Measurements from ENCODE around the gene MAP3K4.

The MAP3K4 gene

DNA sequence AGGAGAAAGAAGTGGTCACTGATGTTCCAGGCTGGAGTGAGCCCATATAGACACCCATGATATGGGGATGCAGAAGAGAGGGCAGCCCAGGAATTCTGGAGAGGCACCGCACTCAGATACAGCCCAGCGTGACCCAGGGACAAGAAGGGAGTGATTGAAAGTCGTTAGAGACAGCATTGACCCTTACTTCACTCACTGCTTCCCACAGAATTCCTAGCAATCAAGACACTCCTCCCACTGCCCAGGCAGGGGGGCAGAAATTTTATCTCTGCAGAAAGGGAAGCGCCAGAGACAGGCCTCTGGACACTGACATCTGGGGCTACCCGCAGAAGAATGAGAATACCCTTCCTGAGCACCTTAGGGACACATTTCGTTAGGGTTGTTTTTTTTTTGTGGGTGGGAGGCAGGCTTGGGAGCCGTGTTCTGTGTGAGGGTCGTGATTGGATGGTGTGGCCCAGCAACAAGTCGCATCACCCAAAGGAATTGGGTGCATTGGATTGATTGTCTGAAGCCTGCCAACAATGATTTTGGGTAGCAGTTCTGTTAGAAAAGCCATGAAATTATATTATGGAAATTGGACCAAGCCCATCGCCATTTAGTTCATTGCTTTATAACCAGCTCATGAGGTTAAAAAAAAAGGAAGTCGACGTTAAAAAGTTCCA lies 45.9 kb upstream of the MAP3K4 start:
- Histone ChIP-seq H3K79me2 (ENCODE audit: insufficient read depth, low read length) (no peaks in the 10 kb centered on the region), H3K27me3 (ENCODE audit: insufficient read depth, low read length, poor library complexity, severe bottlenecking) (no peaks in the 10 kb centered on the region), H4K20me1 (ENCODE audit: insufficient read depth, low read length, poor library complexity, severe bottlenecking) (no peaks in the 10 kb centered on the region), H3K9ac (ENCODE audit: low read depth, low read length, poor library complexity, severe bottlenecking) (no peak overlapping the region), H3K9me3 (ENCODE audit: insufficient read depth, low read depth, low read length) (peaks cover 4% of the 10 kb centered on the region; the same call in 1 of the 2 replicates), H3F3A (ENCODE audit: low read depth) (no peaks in the 10 kb centered on the region), H3K4me3 (ENCODE audit: low read length, poor library complexity, severe bottlenecking) (no peak overlapping the region), H3K4me2 (ENCODE audit: low read depth, low read length, poor library complexity, severe bottlenecking) (no peak overlapping the region), H3K4me1 (ENCODE audit: insufficient read depth, low read length, poor library complexity, severe bottlenecking) (no peaks in the 10 kb centered on the region), H3K36me3 (ENCODE audit: insufficient read depth, low read length) (no peaks in the 10 kb centered on the region), H2AFZ (ENCODE audit: low read length) (no peak overlapping the region), H3K9me2 (replicated peaks; ENCODE audit: low read depth, low read length) (no peaks in the 10 kb centered on the region)
- TF ChIP-seq EZH2phosphoT487 (IDR thresholded peaks at IDR 0.05; ENCODE audit: borderline replicate concordance), result no peak
- TF ChIP-seq, protein P1, sequence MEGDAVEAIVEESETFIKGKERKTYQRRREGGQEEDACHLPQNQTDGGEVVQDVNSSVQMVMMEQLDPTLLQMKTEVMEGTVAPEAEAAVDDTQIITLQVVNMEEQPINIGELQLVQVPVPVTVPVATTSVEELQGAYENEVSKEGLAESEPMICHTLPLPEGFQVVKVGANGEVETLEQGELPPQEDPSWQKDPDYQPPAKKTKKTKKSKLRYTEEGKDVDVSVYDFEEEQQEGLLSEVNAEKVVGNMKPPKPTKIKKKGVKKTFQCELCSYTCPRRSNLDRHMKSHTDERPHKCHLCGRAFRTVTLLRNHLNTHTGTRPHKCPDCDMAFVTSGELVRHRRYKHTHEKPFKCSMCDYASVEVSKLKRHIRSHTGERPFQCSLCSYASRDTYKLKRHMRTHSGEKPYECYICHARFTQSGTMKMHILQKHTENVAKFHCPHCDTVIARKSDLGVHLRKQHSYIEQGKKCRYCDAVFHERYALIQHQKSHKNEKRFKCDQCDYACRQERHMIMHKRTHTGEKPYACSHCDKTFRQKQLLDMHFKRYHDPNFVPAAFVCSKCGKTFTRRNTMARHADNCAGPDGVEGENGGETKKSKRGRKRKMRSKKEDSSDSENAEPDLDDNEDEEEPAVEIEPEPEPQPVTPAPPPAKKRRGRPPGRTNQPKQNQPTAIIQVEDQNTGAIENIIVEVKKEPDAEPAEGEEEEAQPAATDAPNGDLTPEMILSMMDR (conservative IDR thresholded peaks at IDR 0.05; ENCODE audit: low read length), result no peak

DNA sequence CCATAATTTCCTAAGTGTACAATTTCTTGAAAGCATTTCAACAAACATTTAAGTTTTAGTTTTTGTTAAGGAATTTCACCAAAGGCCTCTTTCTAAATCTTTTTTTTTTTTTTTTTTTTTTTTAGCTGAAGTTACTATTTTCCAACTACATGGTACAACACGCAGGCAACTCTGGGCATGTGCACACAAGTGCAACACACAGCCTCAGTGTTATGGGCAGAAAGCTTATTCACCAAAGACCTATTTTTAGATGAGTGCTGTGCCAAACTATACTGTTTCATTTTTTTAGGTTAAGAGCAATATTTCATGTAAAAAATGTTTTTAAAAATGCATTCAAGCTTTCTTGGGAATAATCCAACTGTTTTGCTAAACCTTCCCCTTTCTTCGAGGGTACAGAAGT lies 42.0 kb upstream of the MAP3K4 start:
- no peak overlapping the region for H3K9ac ChIP-seq (ENCODE audit: low read depth, low read length, poor library complexity, severe bottlenecking)
- no peak overlapping the region for H3K4me3 ChIP-seq (ENCODE audit: low read length, poor library complexity, severe bottlenecking)
- no peak overlapping the region for H2AFZ ChIP-seq (ENCODE audit: low read length)
- H3K9me2 ChIP-seq (replicated peaks; ENCODE audit: low read depth, low read length), result no peaks in the 10 kb centered on the region
- H3K36me3 ChIP-seq (ENCODE audit: insufficient read depth, low read length), result no peaks in the 10 kb centered on the region
- no peak overlapping the region for H3K4me2 ChIP-seq (ENCODE audit: low read depth, low read length, poor library complexity, severe bottlenecking)
- H3K9me3 ChIP-seq (ENCODE audit: insufficient read depth, low read depth, low read length), result peaks cover 4% of the 10 kb centered on the region; the same call in 1 of the 2 replicates
- TF ChIP-seq EZH2phosphoT487 (IDR thresholded peaks at IDR 0.05; ENCODE audit: borderline replicate concordance), result no peak
- TF ChIP-seq, protein P1 (conservative IDR thresholded peaks at IDR 0.05; ENCODE audit: low read length), result no peak
- no peaks in the 10 kb centered on the region for H3K4me1 ChIP-seq (ENCODE audit: insufficient read depth, low read length, poor library complexity, severe bottlenecking)
- no peaks in the 10 kb centered on the region for H4K20me1 ChIP-seq (ENCODE audit: insufficient read depth, low read length, poor library complexity, severe bottlenecking)
- no peaks in the 10 kb centered on the region for H3K79me2 ChIP-seq (ENCODE audit: insufficient read depth, low read length)
- no peaks in the 10 kb centered on the region for H3K27me3 ChIP-seq (ENCODE audit: insufficient read depth, low read length, poor library complexity, severe bottlenecking)
- H3F3A ChIP-seq (ENCODE audit: low read depth), result no peaks in the 10 kb centered on the region

DNA sequence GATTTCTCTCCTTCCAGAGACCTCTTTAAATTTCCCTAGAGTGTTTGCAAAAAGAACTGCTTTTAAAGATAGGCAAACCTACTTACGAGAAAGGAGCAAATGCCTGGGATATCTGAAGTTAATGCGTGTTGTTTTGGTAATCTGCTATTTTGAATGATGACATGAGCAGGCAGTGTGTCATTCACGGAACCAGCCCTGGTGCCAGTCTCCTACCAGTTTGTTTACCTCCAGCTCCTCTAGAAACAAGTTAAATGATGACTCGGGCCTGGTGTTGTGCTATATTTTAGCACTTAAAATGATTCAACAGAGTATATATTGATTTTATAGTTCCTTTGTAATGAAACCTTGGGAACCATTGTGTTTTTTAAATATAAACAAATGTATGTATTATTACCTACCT lies 41.1 kb upstream of the MAP3K4 start:
- H3K9me3 ChIP-seq (ENCODE audit: insufficient read depth, low read depth, low read length), result no peaks in the 10 kb centered on the region
- no peaks in the 10 kb centered on the region for H4K20me1 ChIP-seq (ENCODE audit: insufficient read depth, low read length, poor library complexity, severe bottlenecking)
- no peak overlapping the region for H3K9ac ChIP-seq (ENCODE audit: low read depth, low read length, poor library complexity, severe bottlenecking)
- H3K4me1 ChIP-seq (ENCODE audit: insufficient read depth, low read length, poor library complexity, severe bottlenecking), result no peaks in the 10 kb centered on the region
- H3K36me3 ChIP-seq (ENCODE audit: insufficient read depth, low read length), result no peaks in the 10 kb centered on the region
- no peaks in the 10 kb centered on the region for H3K79me2 ChIP-seq (ENCODE audit: insufficient read depth, low read length)
- H3K4me2 ChIP-seq (ENCODE audit: low read depth, low read length, poor library complexity, severe bottlenecking), result no peak overlapping the region
- no peak overlapping the region for H3K4me3 ChIP-seq (ENCODE audit: low read length, poor library complexity, severe bottlenecking)
- H3F3A ChIP-seq (ENCODE audit: low read depth), result no peaks in the 10 kb centered on the region
- no peak for TF ChIP-seq EZH2phosphoT487 (IDR thresholded peaks at IDR 0.05; ENCODE audit: borderline replicate concordance)
- TF ChIP-seq, protein P1 (conservative IDR thresholded peaks at IDR 0.05; ENCODE audit: low read length), result no peak
- no peaks in the 10 kb centered on the region for H3K9me2 ChIP-seq (replicated peaks; ENCODE audit: low read depth, low read length)
- H3K27me3 ChIP-seq (ENCODE audit: insufficient read depth, low read length, poor library complexity, severe bottlenecking), result no peaks in the 10 kb centered on the region
- no peak overlapping the region for H2AFZ ChIP-seq (ENCODE audit: low read length)
